ENCODE data around the gene FMNL2. TPM values are rescaled to one million over a fixed set of nuclear protein-coding genes. Genes with fewer than 3 reads are reported as not detected.

The FMNL2 gene
- total RNA-seq, 1 experiment from 2014 or later: 33.6 TPM

DNA sequence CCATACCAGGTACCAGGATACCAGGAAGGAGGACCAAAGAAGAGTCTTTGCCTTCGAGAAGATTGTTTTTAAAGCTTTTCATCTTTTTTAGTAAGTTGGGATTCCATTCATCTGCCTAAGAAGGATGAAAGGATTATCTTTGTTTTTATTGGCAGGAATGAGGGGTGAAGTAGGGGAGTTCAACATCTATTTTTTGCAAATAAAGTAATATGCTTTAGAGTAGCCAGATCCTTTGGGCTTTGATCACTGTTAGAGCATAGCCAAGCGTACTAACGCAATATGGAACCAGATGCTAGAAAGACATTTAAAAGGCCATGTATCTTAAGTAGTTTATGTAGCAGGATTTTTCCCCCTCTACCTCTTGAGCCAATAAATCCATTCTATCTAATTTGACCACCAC is 249.3 kb downstream of the FMNL2 start:
- no peak overlapping the region for H2AK5ac ChIP-seq (ENCODE audit: insufficient read length, low read length)
- H3K79me1 ChIP-seq (ENCODE audit: insufficient read depth, low read depth, low read length, poor library complexity, severe bottlenecking): no peaks in the 10 kb centered on the region
- no peak overlapping the region for H3K9ac ChIP-seq (ENCODE audit: extremely low read depth, insufficient read length, low read length)
- no peak overlapping the region for H3K4ac ChIP-seq (ENCODE audit: low read depth, low read length)
- no peaks in the 10 kb centered on the region for H3K9me3 ChIP-seq (ENCODE audit: control insufficient read depth, low read depth, low read length)
- H3K14ac ChIP-seq (ENCODE audit: insufficient read depth, low read length): no peak overlapping the region
- H3K56ac ChIP-seq (ENCODE audit: insufficient read length, low read depth, low read length): no peak overlapping the region
- H3K79me2 ChIP-seq (ENCODE audit: insufficient read depth, low read length): no peaks in the 10 kb centered on the region
- H4K20me1 ChIP-seq (ENCODE audit: control insufficient read depth, insufficient read depth, insufficient read length): no peaks in the 10 kb centered on the region
- no CpG with 5 or more reads among the region's 3 CpGs for WGBS (ENCODE audit: extremely low coverage, insufficient read length, low lambda C conversion rate)
- H2BK20ac ChIP-seq (ENCODE audit: low read depth, low read length, poor library complexity, severe bottlenecking): no peak overlapping the region
- no peak overlapping the region for H3K4me3 Mint-ChIP-seq
- H3K23me2 ChIP-seq (ENCODE audit: insufficient read length, low read depth, low read length, poor library complexity, severe bottlenecking): no peaks in the 10 kb centered on the region
- no peak overlapping the region for H4K8ac ChIP-seq (replicated peaks; ENCODE audit: insufficient read length, low read depth, low read length)
- TF ChIP-seq, protein P1, sequence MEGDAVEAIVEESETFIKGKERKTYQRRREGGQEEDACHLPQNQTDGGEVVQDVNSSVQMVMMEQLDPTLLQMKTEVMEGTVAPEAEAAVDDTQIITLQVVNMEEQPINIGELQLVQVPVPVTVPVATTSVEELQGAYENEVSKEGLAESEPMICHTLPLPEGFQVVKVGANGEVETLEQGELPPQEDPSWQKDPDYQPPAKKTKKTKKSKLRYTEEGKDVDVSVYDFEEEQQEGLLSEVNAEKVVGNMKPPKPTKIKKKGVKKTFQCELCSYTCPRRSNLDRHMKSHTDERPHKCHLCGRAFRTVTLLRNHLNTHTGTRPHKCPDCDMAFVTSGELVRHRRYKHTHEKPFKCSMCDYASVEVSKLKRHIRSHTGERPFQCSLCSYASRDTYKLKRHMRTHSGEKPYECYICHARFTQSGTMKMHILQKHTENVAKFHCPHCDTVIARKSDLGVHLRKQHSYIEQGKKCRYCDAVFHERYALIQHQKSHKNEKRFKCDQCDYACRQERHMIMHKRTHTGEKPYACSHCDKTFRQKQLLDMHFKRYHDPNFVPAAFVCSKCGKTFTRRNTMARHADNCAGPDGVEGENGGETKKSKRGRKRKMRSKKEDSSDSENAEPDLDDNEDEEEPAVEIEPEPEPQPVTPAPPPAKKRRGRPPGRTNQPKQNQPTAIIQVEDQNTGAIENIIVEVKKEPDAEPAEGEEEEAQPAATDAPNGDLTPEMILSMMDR (conservative IDR thresholded peaks at IDR 0.05): no peak
- no peak overlapping the region for H3K27ac ChIP-seq (ENCODE audit: insufficient read length, low read depth, low read length)
- no peak overlapping the region for H2BK15ac ChIP-seq (ENCODE audit: low read depth, low read length)
- no peak overlapping the region for H4K91ac ChIP-seq (ENCODE audit: insufficient read length, low read depth, low read length)
- no peak overlapping the region for H2BK5ac ChIP-seq (ENCODE audit: insufficient read length, low read length)
- no peaks in the 10 kb centered on the region for H3K27me3 ChIP-seq (ENCODE audit: insufficient read depth, low read length)
- no peaks in the 10 kb centered on the region for H3K4me1 ChIP-seq (ENCODE audit: insufficient read depth, low read length)
- no peaks in the 10 kb centered on the region for H3K9me3 Mint-ChIP-seq
- no peaks in the 10 kb centered on the region for H3K27me3 Mint-ChIP-seq (ENCODE audit: low read depth)
- H3T11ph ChIP-seq (ENCODE audit: low read length): no peak overlapping the region
- H2BK12ac ChIP-seq (ENCODE audit: insufficient read length, low read depth, low read length): no peak overlapping the region
- no peak overlapping the region for H2AFZ ChIP-seq (ENCODE audit: low read length)
- no peaks in the 10 kb centered on the region for H3K4me1 Mint-ChIP-seq
- no peak overlapping the region for H3K4me2 ChIP-seq (ENCODE audit: insufficient read depth, insufficient read length, low read length)
- H2BK120ac ChIP-seq (ENCODE audit: low read depth, low read length, poor library complexity, severe bottlenecking): no peak overlapping the region
- no peak overlapping the region for H3K27ac Mint-ChIP-seq
- peaks cover 7 to 12% (median 8%) of the 10 kb centered on the region in 3 experiments; a peak in 5 of 7 replicates for H3K36me3 Mint-ChIP-seq (ENCODE audit: insufficient read depth in 1 of 3, low read depth in 3 of 3)
- no peak for DNase-seq
- no peak overlapping the region for H3K18ac ChIP-seq (ENCODE audit: insufficient read length, low read depth, low read length)
- no peak overlapping the region for H4K5ac ChIP-seq (ENCODE audit: insufficient read length, low read depth, low read length)
- no peak overlapping the region for H3K23ac ChIP-seq (ENCODE audit: insufficient read length, low read depth, low read length)

All from H9 (cell line).